Measurements from ENCODE around the gene SLC7A10. TPM values are rescaled to one million over a fixed set of nuclear protein-coding genes. Genes with fewer than 3 reads are reported as not detected.

Gene SLC7A10
- total RNA-seq (not detected in 2 replicates), polyA plus RNA-seq (not detected in 2 replicates), polyA minus RNA-seq (ENCODE audit: low replicate concordance) (not detected in 2 replicates)
- not detected in 2 replicates for polyA plus RNA-seq (2012)

DNA sequence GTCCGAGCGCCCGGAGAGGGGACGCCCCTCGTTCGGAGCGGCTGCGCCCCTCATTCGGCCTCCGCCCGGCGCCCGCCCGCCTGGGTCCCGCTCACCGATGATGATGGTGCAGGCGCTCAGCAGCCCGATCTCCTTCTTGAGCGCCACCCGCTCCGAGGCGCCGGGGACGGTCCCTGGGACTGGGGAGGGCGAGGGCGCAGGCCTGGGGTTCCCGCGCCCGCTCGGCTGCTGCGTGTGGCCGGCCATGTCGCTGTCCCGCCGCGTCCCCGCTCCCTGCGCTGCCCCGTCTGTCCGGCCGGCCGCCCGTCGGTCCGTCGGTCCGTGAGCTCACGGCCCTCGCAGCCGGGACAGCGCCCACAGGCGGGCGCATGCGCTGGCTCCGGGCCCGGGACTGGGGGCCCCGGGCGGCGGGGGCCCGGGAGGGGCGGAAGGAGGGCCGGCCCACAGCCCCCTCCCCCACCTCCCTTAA, at the start of gene SLC7A10:
TSS of gene SLC7A10 (minus strand) at position 393 of the 469 bp plus-strand sequence. CDS start at position 246, 147 bp downstream.
- no peak within 1 kb of the TSS for H3K27ac ChIP-seq (ENCODE audit: insufficient read depth, low read length)
- H3K4me1 ChIP-seq (ENCODE audit: control insufficient read depth, extremely low read depth, insufficient read depth, low read length): no peaks in the 10 kb centered on the region
- no peaks in the 10 kb centered on the region for H4K20me1 ChIP-seq (ENCODE audit: control insufficient read depth, extremely low read depth, insufficient read depth, low read length)
- H3K9ac ChIP-seq (ENCODE audit: insufficient read depth, low read length): no peak within 1 kb of the TSS
- no peaks in the 10 kb centered on the region for H3K79me2 ChIP-seq (ENCODE audit: control insufficient read depth, insufficient read depth, low read length)
- DNase-seq (ENCODE audit: low read depth in 2 of 2): no peak
- no peak within 1 kb of the TSS for H3K4me3 ChIP-seq (replicated peaks in 1 of 4; ENCODE audit: control extremely low read depth in 1 of 4, insufficient read depth in 1 of 4, low read depth in 3 of 4, low read length in 4 of 4)
- H3K4me2 ChIP-seq (ENCODE audit: extremely low read depth, insufficient read depth, low read length): peak within 1 kb of the TSS; percentile 25
- H3K9me3 ChIP-seq (ENCODE audit: control insufficient read depth, insufficient read depth, low read depth, low read length): no peaks in the 10 kb centered on the region
- H3K36me3 ChIP-seq (ENCODE audit: control insufficient read depth, insufficient read depth, low read length): no peaks in the 10 kb centered on the region
- TF ChIP-seq, protein P1, sequence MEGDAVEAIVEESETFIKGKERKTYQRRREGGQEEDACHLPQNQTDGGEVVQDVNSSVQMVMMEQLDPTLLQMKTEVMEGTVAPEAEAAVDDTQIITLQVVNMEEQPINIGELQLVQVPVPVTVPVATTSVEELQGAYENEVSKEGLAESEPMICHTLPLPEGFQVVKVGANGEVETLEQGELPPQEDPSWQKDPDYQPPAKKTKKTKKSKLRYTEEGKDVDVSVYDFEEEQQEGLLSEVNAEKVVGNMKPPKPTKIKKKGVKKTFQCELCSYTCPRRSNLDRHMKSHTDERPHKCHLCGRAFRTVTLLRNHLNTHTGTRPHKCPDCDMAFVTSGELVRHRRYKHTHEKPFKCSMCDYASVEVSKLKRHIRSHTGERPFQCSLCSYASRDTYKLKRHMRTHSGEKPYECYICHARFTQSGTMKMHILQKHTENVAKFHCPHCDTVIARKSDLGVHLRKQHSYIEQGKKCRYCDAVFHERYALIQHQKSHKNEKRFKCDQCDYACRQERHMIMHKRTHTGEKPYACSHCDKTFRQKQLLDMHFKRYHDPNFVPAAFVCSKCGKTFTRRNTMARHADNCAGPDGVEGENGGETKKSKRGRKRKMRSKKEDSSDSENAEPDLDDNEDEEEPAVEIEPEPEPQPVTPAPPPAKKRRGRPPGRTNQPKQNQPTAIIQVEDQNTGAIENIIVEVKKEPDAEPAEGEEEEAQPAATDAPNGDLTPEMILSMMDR (conservative IDR thresholded peaks at IDR 0.05 in 1 of 2, IDR thresholded peaks at IDR 0.05 in 1 of 2; ENCODE audit: low read depth in 1 of 2, low read length in 2 of 2): no peak
- TF ChIP-seq EZH2 (IDR thresholded peaks at IDR 0.05; ENCODE audit: low read length, missing control alignments): no peak
- peaks cover 34% of the 10 kb centered on the region for H3K27me3 ChIP-seq (ENCODE audit: control insufficient read depth, insufficient read depth, low read length)
- H2AFZ ChIP-seq (ENCODE audit: low read length): no peak within 1 kb of the TSS

DNA sequence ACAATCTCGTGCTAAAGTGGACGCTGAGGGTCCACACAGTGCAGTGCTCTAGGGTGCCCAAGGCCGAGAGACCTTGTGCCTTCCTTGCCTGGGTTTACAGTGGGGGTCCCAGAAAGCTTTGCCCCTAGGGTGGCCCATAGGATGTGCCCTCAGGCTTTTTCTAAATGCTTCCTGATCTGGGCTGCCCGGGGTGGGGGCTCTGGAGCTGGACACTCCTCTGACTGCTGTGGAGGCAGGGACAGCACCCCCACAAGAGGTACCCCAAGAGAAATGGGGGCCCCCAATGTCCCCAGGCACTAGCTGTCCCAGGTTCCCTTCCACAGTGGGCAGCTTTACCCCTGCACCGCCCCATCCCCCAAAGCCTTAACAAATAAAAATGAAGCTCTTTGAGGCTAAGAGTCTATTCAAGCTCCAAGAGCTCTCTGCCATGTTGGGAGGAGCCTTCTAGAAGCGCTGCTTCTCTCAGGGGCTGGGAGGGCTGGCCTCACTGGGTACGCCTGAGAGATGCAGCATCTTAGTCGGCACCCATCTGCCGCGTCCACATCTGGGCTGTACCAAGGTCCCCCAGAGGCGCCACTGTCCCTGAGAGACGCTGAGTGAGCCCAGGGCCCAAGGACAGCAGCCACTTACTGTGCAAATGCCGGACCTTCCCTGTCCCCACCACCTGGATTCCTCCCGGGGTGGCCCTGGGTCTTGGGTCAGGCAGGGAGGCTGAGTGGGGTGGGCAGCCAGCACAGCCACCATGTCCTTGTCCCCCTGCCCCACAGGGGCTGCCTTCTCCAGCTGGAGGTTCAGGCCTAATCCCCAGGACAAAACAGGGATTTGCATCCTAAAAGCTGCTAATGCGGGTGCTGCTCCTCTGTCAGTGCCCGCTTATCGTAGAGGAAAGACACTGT, 49.3 kb upstream of the SLC7A10 start:
- H3K4me2 ChIP-seq (ENCODE audit: extremely low read depth, insufficient read depth, low read length): no peak overlapping the region

More for the DNA sequence above, 49.3 kb upstream of the SLC7A10 start:
- Histone ChIP-seq H3K79me2 (ENCODE audit: control insufficient read depth, insufficient read depth, low read length) (no peaks in the 10 kb centered on the region), H3K9ac (ENCODE audit: insufficient read depth, low read length) (no peak overlapping the region), H3K9me3 (ENCODE audit: control insufficient read depth, insufficient read depth, low read depth, low read length) (no peaks in the 10 kb centered on the region), H2AFZ (ENCODE audit: low read length) (no peak overlapping the region), H3K36me3 (ENCODE audit: control insufficient read depth, insufficient read depth, low read length) (no peaks in the 10 kb centered on the region), H3K27ac (ENCODE audit: insufficient read depth, low read length) (no peak overlapping the region), H3K4me3 (replicated peaks in 1 of 4; ENCODE audit: control extremely low read depth in 1 of 4, insufficient read depth in 1 of 4, low read depth in 3 of 4, low read length in 4 of 4) (no peak overlapping the region), H3K4me1 (ENCODE audit: control insufficient read depth, extremely low read depth, insufficient read depth, low read length) (peaks cover 4% of the 10 kb centered on the region), H4K20me1 (ENCODE audit: control insufficient read depth, extremely low read depth, insufficient read depth, low read length) (no peaks in the 10 kb centered on the region), H3K27me3 (ENCODE audit: control insufficient read depth, insufficient read depth, low read length) (no peaks in the 10 kb centered on the region)
- no peak for DNase-seq (ENCODE audit: low read depth in 2 of 2)
- TF ChIP-seq, protein P1 (conservative IDR thresholded peaks at IDR 0.05 in 1 of 2, IDR thresholded peaks at IDR 0.05 in 1 of 2; ENCODE audit: low read depth in 1 of 2, low read length in 2 of 2): no peak
- no peak for TF ChIP-seq EZH2 (IDR thresholded peaks at IDR 0.05; ENCODE audit: low read length, missing control alignments)

All from fibroblast of lung (primary cell).